A673 (cell line): ENCODE results near the gene BAIAP3.

Experiments used
- EZH2 ChIP-seq: fragments of 200-600 bp; sonication (generic); IDR thresholded peaks from 2 replicates; pipeline ENCODE4 v1.6.1; 2017; ENCODE audit warnings: borderline replicate concordance, low read depth, mild to moderate bottlenecking, mixed read lengths, antibody characterized with exemption, low read length; ENCODE audit not compliant: poor library complexity, severe bottlenecking
- TF ChIP-seq, protein P1 (sequence below): fragments of 300-800, 200-600 bp; sonication (generic); conservative IDR thresholded peaks from 2 replicates; pipeline ENCODE4 v1.5.1; 2017; ENCODE audit warnings: low read depth, mild to moderate bottlenecking, antibody characterized with exemption, low read length, moderate library complexity, mixed read lengths

GRCh38 chr16:1312903-1313302 is 20.5 kb upstream of the BAIAP3 start:
- no peak for TF ChIP-seq EZH2
- TF ChIP-seq, protein P1, sequence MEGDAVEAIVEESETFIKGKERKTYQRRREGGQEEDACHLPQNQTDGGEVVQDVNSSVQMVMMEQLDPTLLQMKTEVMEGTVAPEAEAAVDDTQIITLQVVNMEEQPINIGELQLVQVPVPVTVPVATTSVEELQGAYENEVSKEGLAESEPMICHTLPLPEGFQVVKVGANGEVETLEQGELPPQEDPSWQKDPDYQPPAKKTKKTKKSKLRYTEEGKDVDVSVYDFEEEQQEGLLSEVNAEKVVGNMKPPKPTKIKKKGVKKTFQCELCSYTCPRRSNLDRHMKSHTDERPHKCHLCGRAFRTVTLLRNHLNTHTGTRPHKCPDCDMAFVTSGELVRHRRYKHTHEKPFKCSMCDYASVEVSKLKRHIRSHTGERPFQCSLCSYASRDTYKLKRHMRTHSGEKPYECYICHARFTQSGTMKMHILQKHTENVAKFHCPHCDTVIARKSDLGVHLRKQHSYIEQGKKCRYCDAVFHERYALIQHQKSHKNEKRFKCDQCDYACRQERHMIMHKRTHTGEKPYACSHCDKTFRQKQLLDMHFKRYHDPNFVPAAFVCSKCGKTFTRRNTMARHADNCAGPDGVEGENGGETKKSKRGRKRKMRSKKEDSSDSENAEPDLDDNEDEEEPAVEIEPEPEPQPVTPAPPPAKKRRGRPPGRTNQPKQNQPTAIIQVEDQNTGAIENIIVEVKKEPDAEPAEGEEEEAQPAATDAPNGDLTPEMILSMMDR = no peak
